GM18499 (cell line): ENCODE data around the gene CCDC9B.

Source experiments
- ATAC-seq: cut with Tn5 transposase; IDR thresholded peaks from one replicate; pipeline ENCODE4 v1.9.1; 2021; ENCODE audit warnings: moderate number of reproducible peaks; ENCODE audit not compliant: insufficient read depth, unreplicated experiment

The CCDC9B gene

DNA sequence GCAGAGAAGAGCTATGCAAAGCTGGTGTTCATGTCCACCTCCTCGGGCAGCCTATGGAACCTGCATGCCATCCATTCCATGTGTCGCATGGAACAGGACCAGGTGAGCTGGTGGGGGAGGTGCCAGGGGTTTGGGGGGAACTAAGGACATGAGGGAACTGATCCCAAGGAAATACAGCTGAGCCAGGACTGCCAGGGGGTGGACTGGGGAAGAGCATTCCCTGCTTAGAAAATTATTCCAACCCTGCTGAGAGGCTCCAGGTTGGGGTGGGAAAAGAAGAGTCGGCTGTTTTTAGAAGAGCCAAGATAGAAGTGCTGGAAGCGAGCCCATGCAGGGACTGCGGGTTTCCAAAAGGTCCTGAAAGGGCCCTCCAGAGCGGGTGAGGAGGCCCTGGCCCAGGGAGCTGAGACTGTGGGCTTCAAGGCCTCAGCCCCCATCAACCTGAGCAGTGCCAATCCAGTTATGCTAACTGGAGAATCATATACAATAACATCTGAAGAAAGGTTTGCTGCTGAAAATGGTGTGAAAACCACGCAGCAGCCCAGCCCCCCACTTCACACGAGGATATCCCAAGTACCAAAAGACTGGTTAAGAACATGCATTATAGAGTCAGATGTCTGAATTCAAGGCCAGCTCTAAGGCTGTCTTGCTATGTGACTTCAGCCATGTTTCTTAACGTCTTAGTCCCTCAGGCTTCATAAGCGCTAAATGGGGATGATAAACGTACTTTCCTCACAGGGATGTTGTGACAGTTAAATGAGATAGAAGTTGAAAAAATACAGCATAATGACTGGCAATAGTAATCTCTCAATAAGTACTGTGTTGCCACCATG is 25.1 kb upstream of the CCDC9B start:
- ATAC-seq: no peak

DNA sequence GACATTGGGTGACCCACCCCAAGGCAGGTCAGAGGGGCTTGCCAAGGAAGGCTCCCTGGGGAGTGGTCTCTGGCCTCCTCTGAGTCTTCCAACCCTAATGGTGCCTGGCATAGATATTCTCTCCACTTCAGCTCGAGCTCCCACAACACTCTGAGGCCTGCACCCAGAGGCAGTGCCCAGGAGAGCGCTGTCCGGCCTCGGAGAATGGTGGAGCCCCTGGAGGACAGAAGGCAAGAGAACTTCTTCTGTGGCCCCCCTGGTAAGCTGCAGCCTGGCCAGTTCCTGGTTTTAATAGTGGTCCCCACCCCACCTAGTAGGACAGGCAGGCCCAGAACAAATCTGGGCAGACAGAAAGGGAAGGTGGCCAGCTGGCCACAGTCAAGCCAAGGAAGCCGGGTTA is 24.3 kb upstream of the CCDC9B start:
- ATAC-seq: no peak

DNA sequence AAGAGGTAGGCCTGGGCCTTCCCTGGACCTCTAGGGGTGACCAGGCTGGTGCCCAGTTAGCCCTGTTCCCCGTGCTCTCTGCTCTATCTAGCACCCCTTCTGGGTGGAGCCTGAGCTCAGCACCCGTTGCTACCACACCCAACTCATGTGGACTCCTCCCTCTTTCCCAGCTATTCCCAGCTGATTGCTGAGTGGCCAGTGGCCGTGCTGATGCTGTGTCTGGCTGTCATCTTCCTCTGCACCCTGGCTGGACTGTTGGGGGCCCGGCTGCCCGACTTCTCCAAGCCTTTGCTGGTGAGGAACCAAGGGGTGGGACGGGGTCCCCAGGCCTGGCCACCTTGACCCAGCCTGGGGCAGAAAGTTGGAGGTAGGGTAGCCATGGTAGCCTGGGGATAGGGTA is 23.5 kb upstream of the CCDC9B start:
- no peak for ATAC-seq

DNA sequence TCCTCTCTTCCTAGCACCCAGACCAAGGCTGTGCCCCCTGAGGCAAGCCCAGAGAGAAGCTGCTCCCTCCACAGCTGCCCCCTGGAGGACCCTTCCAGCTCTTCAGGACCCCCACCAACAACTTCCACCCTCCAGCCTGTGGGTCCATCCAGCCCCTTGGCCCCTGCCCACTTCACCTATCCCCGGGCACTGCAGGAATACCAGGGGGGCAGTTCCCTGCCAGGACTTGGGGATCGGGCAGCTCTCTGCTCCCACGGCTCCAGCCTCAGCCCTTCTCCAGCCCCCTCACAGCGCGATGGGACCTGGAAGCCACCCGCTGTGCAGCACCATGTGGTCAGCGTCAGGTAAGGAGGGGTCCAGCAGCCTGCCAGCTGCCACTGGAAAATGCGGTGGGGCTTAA is 22.9 kb upstream of the CCDC9B start:
- ATAC-seq: no peak

DNA sequence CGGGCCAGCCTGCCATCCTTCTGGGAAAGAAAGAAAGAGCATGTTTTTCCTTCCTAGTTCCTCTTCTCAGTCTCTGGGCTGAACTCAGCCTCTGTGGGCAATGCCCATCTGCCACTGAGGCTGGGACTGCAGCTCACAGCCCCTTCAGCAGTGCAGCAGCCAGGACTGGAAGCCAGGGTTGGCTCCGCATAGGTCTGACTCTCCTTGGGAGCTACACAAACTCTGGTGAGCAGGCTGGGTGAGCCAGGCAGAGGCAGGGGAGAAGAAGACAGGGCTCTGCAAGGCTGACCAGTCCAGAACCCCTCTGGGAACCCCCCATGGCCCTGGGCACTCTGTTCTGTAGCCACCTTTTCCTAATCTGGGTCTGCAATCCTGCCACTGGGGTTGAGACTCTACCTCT is 20.9 kb upstream of the CCDC9B start:
- no peak for ATAC-seq

DNA sequence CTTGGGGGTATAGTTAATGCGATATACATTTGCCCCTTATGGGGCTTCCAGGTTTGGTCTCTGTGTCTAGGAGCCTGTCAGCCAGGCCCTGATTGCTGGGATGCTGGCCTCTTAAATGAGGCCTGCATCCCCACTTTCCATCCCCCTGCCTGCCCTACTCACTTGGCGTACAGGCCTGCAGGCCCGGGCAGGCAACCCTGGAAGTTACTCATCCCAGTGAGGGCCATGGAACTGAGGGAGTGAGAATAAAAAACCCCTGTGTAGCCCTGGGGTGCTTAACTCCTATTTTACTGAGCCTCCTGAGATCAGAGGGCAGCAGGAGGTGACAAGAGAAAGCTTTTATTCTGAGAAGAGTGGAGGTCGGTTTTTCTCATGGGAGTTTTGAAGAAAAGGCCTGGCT is 19.3 kb upstream of the CCDC9B start:
- ATAC-seq: no peak

DNA sequence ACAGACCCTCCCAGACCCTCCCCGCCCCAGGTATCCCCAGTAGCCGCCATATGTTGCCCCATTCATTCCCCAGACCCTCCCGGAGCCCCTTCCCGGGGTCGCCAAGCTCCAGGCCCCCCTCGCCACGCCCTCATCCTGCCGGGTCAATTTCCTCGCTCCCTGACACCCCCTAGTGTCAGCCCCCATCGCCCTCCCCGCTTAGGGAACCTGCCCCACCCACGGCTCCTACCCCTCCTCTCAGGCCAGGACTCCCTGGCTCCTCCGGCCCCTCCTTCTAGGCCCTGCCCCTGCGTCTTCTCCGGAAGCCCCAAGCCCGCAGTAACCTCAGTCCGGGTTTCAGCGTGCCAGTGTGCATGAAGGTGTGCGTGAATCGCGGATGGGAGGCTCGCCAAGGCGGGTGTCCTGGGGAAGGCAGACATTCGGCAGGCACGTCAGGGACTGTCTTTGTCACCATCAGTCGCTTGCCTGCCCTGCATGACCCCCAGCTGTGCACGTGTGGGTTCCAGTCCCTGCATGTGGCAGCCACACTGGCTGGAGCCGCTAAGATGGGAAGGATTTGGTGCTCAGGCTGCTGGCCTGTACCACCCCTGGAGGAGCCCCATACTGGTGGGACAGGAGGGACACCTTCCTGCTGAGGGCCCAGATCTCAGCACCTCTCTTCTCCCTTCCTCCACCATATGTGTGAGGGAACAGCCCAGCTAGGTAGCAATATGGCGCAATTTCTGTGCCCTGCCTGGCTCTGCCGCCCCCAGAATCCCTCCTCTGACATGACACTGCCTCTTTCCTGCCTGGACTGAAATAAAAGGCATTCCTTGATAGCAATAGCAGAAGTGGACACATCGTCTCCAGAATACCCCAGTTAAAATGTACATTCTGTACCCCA is 18.0 kb upstream of the CCDC9B start:
- ATAC-seq: no peak

DNA sequence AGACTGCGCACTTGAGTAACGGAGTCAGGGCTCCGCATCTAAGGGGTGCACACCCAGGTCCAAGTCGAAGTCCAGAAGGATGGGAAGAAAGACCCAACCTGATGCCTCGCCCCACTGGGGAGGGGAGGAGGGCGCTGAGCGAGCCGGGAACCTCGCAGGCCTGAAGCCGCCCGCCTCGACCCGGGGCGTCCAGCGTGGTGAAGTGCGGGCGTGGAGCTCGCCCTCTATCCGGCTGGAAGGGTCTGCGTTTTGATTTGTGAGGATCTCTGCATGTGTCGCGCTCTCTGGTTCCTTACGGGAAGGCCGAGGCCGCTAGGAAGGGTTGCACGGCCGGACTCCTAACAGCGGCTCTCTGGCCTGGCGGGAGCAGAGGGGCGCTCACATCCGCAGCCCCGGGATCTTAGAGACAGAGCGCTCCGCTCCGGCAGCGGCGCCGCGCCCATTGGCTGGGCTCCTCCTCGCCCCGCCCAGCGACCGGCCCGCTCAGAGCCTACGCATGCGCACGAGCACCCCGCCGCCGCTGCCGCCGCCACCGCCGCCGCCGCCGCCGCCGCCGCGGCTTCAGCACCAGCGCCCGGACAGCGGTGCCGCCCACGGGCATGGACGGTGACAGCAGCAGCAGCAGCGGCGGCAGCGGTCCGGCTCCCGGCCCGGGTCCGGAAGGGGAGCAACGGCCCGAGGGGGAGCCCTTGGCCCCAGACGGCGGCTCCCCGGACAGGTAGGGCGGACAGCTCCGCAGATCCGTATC is 17.2 kb upstream of the CCDC9B start, which contains the start of gene DISP2:
Gene DISP2, plus strand, starts transcription at position 497 of the 748 bp plus-strand sequence. Its CDS starts 103 bp downstream, at position 600.
- ATAC-seq: no peak

DNA sequence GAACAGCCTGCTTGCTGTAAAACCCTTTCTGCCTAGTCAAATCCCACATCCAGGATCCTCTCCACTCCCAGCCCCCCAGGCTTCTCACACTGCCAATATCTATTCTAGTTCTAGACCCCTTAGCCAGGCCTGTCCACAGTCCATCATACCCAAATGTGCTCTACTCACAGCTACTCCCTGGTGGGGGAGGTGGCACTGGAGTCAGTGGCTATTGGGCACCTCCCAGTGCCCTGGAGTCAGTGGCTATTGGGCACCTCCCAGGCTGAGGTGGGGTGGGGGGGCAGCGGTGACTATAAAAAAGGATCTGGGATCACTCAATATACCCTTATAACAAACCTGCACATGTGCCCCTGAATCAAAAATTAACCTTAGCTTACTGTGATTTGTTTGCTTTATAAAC is 16.5 kb upstream of the CCDC9B start:
- ATAC-seq: no peak

DNA sequence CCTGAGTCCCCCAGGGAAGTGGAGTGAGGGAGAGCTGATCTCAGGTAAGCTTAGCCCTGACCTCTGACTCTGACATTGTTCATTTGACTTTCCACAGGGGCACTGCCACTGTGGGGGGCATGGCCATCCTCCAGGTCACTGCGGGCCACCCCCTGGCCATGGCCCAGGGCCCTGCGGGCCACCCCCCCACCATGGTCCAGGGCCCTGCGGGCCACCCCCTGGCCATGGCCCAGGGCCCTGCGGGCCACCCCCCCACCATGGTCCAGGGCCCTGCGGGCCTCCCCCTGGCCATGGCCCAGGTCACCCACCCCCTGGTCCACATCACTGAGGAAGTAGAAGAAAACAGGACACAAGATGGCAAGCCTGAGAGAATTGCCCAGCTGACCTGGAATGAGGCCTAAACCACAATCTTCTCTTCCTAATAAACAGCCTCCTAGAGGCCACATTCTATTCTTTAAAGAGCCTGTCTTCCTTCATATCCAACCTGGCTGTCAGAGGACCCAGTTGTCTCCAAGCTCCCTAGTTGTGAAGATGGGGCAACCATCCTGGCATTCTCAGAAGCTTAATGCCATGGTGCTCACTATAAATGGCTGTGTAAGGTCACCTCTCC is 15.3 kb upstream of the CCDC9B start:
- ATAC-seq: no peak

DNA sequence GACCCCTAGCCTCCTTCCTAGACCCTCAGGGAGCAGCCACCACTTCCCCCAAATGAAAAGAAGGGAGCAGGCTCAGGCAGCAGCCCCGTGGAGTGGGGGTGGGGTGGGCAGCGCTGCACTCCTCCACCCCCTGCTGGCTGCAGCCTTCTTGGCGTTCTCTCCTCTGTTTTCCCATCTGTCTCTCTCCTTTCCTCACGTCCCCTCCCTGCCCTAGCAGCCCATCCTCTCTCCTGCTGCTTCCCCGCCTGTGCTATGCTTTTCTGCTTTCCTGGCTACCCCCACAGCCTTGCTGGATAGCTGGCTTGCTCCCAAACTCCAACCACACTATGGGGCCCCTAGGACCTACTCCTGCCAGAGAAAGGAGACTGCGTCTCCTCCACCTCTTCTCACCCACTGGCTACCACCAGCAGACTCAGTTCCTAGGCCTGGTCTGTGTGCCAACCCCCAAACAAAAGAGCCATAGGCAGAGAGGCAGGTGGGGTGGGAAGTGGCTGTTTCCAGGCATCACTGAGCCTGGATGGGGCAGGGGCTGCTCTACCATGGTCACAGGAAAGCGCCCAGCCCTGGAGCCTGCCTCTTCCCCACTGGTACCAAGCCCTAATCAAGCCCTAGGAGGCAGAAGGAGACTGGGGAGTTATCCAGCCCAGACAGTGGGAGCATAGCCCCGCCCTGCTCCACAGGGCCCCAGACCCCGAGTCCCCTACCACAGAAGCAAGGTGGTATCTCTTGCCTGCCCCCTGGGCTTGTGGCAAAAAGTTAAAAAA is 13.9 kb upstream of the CCDC9B start:
- no peak for ATAC-seq

DNA sequence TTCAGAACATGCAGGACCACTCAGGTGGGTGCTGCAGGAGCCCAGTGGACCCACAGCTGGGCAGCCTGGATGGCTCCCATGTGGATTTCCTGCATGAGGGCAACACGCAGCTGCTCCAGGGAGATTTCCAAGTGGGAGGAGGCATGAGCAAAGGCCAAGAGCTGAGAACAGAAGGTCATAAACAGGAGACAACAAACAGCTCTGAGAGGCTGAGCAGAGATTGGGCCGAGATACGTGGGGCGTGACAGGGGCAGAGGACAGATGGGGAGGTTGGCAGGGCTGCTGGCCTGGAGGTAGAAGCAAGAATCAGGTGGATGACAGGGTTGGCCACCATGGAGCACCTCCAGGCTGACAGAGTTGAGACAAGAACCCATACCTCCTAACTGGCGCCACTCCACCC is 13.0 kb upstream of the CCDC9B start:
- no peak for ATAC-seq

DNA sequence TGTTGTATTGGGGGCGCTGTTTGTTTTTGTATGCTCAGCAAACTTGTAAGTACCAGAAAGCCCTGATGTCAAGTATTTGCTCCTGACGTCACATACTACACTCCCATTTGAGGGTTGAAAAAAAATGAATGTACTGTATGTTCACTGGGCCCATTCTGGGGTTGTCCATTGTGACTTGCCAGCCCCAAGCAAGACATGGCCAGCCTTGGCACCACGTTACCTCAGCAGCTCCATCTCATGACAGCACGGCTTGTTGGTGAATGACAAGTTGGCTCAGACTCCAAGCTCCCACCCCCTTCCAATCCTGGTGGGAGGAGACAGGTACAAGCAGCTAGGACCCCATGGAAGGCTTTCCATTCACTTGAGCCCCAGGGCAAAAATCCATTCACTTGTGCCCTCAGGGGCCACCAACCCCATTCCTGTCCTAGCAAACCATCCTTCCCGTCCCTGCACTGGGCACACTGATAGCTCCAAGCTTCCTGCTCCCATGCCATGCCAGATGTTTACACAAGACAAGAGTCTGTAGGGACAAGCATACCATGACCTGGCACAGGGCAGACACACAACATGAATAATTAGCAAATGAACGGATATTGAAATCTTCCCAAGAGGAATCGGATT is 11.7 kb upstream of the CCDC9B start:
- ATAC-seq: no peak

DNA sequence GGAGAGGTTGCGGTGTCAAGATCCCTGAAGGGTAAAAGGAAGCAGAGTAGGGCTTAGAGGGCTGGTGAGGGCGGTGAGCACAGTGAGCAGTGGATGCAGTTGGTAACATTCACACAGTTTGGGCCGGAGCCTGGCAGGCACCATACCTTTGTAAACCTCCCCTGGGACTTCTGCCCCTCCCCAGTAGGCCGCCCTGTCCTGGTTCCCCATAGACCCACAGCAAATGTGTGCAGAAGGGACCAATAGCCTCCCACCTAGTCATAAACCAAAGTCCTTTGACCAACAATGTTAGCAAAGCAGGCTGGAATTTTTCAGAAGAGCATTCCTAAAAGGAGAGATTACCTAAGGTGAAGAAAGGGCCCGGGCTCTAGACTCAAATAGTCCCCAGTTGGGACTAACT is 8.4 kb upstream of the CCDC9B start:
- no peak for ATAC-seq

DNA sequence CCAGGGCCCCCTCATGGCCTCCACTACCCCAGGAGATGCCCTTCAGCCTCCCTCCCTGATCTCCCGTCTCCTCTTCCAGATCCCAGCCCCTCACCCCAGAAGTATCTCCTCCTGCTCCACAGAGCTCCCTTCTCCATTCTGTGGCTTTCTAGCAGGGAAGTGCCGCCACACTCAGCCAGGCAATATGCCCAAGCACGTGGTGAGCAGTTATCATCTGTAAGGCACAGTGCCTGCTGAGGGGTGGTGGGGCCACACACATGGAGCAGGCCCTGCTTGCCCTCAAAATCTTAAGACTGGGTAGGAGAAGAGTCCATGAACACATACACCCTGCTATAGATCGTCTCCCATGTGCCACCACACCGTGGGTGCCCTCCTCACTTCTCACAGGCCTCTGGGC is 7.7 kb upstream of the CCDC9B start:
- no peak for ATAC-seq

DNA sequence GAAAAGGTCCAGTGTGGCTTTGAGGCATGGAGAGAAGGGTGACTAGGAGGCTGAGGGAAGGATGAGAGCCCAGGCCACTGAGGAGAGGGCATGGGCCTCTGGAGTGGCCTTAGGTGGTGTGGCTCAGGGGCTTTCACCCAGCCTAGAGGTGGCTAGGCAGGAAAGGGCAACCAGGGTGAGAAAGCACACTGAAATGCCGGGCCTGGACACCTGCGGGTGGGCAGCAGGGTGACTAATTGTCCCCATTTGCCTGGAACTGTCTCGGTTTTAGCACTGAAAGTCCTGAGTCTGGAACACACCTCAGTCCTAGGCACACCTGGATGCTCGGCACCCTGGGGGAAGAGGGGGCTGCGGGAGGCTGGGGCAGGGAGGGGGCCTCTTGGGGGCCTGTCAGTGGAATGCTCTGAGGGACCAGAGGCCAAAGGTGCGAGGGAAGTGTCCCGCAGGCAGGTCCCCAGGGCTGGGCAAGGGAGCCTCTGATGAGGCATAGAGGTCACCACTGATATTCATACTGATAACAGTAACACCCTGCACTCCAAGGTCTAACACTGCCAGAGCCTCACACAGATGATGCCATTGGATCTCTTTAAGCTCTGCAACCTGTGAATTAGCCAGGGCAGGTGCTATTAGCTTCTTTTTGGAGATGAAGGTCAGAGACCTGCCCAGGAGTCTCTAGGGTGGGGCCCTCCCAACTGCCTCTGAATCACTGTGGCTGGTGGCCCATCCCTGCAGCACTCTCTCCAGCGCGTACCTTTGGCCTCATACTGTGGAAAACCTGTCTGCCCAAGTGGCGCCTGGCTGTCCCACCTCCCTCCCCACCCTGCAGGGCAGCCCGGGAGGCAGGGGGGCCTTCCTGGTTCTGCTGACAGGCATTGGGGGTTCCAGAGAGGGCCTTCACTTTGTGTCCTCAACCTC is 7.1 kb upstream of the CCDC9B start:
- no peak for ATAC-seq

DNA sequence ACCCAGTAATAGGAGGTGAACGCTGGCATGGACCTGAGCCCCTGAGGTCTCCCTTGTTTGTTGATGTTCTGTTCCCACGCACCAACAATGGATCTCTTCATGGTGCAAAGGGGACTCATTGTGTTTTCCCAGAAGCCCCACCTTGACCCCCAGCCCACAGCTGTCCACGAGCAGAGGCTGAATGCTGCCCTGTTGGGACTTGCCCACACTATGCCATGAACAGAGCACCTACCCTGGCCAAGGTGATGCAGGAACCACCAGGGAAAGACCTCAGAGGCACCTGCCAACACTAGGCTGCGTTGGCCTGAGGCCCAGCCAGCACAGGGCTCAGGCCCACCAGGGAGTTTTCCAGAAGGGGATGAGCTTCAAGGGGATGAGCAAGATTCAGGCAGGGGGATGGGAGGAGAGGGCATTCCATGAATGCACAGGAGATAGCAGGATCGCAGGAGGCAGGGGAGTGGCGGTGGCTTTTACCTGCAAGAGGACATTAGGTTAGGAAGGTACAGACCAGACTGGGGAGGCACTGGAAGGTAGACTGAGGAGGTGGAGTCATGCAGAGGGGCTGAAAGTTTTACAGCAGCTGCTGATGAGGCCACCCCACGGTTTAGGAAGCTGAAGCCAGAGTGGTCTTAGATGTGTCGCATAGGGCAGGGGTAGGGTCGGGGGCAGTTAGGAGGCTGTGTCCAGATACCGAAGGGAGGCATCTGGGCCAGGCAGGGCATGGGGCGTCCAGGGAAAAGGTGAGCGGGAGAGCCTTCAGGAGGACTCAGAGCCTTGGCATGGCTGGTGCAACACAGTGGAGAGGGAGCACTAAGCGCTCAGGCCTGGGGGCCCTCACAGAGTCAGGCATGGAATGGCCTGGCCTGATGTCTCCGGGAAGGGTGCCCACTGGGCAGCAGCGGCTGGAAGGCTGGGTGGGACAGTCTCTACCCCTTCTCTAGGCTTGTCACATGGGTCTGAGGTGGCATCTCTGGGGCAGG is 6.1 kb upstream of the CCDC9B start:
- ATAC-seq: no peak
